Mesendoderm (in vitro differentiated cells): Measurements from ENCODE around the gene SPTB. TPM values are rescaled to one million over a fixed set of nuclear protein-coding genes. Genes with fewer than 3 reads are reported as not detected.
A peak's percentile ranks its signal among the peaks of the same experiment; 100 is the strongest.

ENCODE experiments used
- DNase-seq: peaks from one replicate; pipeline ENCODE4 v3.0.0; 2013
- H2AK5ac ChIP-seq: 2 replicates; pipeline ENCODE4 v1.6.1; 2013; ENCODE audit warnings: low read length, inconsistent platforms
- H2BK120ac ChIP-seq: 2 replicates; pipeline ENCODE4 v1.6.1; 2013; ENCODE audit warnings: low read depth, mild to moderate bottlenecking, low read length, moderate library complexity, mixed read lengths
- H2BK15ac ChIP-seq: replicated peaks from 2 replicates; pipeline ENCODE4 v1.6.1; 2013; ENCODE audit warnings: low read depth, mild to moderate bottlenecking, moderate library complexity
- H2BK5ac ChIP-seq: 2 replicates; pipeline ENCODE4 v1.6.1; 2013; ENCODE audit warnings: low read length, inconsistent platforms
- H3K18ac ChIP-seq: 2 replicates; pipeline ENCODE4 v1.6.1; 2013; ENCODE audit warnings: mild to moderate bottlenecking, low read length, mixed read lengths
- H3K23ac ChIP-seq: one replicate; pipeline ENCODE4 v1.6.1; 2013; ENCODE audit warnings: low read length
- H3K27ac ChIP-seq: 2 replicates; pipeline ENCODE4 v1.5.1; 2013; ENCODE audit warnings: low read depth, mild to moderate bottlenecking, inconsistent platforms, low read length, moderate library complexity
- H3K27me3 ChIP-seq: 2 replicates; pipeline ENCODE4 v1.6.1; 2013; ENCODE audit warnings: low read length, control low read depth, mild to moderate bottlenecking, inconsistent platforms; ENCODE audit not compliant: insufficient read depth, poor library complexity
- H3K36me3 ChIP-seq: 2 replicates; pipeline ENCODE4 v1.6.1; 2013; ENCODE audit warnings: low read length, inconsistent platforms; ENCODE audit not compliant: control insufficient read depth, insufficient read depth
- H3K4ac ChIP-seq: one replicate; pipeline ENCODE4 v1.6.1; 2013; ENCODE audit warnings: low read depth, mild to moderate bottlenecking, low read length, moderate library complexity
- H3K4me1 ChIP-seq: 2 replicates; pipeline ENCODE4 v1.6.1; 2013; ENCODE audit warnings: low read depth, low read length, inconsistent platforms; ENCODE audit not compliant: control insufficient read depth
- H3K4me2 ChIP-seq: 2 replicates; pipeline ENCODE4 v1.6.1; 2013; ENCODE audit warnings: low read length
- H3K4me3 ChIP-seq: 2 replicates; pipeline ENCODE4 v1.5.1; 2013; ENCODE audit warnings: mild to moderate bottlenecking, low read length
- H3K56ac ChIP-seq: one replicate; pipeline ENCODE4 v1.6.1; 2013; ENCODE audit warnings: low read length
- H3K79me1 ChIP-seq: 2 replicates; pipeline ENCODE4 v1.6.1; 2013; ENCODE audit warnings: low read length, inconsistent platforms
- H3K79me2 ChIP-seq: 2 replicates; pipeline ENCODE4 v1.6.1; 2013; ENCODE audit warnings: mild to moderate bottlenecking, low read length; ENCODE audit not compliant: control insufficient read depth, insufficient read depth
- H3K9ac ChIP-seq: 2 replicates; pipeline ENCODE4 v1.6.1; 2013; ENCODE audit warnings: low read length, inconsistent platforms
- H4K5ac ChIP-seq: one replicate; pipeline ENCODE4 v1.6.1; 2013; ENCODE audit warnings: low read length
- H4K8ac ChIP-seq: one replicate; pipeline ENCODE4 v1.6.1; 2013; ENCODE audit warnings: low read depth, mild to moderate bottlenecking, control low read depth, low read length, moderate library complexity
- WGBS: extraction: QIAGEN DNeasy Blood & Tissue Kit; methylation state at CpG from one replicate; pipeline ENCODE4 v1.1.7; 2013; ENCODE audit warnings: low lambda C conversion rate, missing lambda C conversion rate; ENCODE audit not compliant: insufficient coverage; ENCODE audit errors: extremely low coverage; 5-methylcytosine and 5-hydroxymethylcytosine counted together
- polyA plus RNA-seq, 2 experiments: library from polyadenylated mRNA; stranded (reverse); fragments of 200-250 nt; gene quantifications; one replicate each; pipeline ENCODE4 v1.2.3, GENCODE V29; 2013

Gene SPTB
- 0.21 TPM for polyA plus RNA-seq (2013, experiment 1 of 2)
- 0.22 TPM for polyA plus RNA-seq (2013, experiment 2 of 2)

- Histone ChIP-seq H3K4me1 (no peaks in the 10 kb centered on the region), H3K36me3 (no peaks in the 10 kb centered on the region), H4K8ac (no peak within 1 kb of the TSS), H3K18ac (no peak within 1 kb of the TSS), H3K4me2 (peak within 1 kb of the TSS; percentile 77), H3K79me2 (no peaks in the 10 kb centered on the region), H2BK120ac (no peak within 1 kb of the TSS), H2BK15ac (no peak within 1 kb of the TSS), H2AK5ac (no peak within 1 kb of the TSS), H3K4me3 (peak within 1 kb of the TSS; percentile 12), H3K79me1 (no peaks in the 10 kb centered on the region), H3K27ac (no peak within 1 kb of the TSS), H3K9ac (peak within 1 kb of the TSS; percentile 48), H4K5ac (no peak within 1 kb of the TSS), H3K56ac (peak within 1 kb of the TSS; percentile 64), H3K23ac (no peak within 1 kb of the TSS), H3K27me3 (peaks cover 6% of the 10 kb centered on the region), H3K4ac (no peak within 1 kb of the TSS), H2BK5ac (no peak within 1 kb of the TSS)
- WGBS, result no CpG with 5 or more reads among the region's 61 CpGs
- peak; percentile 53 for DNase-seq
Observed at GRCh38 chr14:64879635-64880220, at the start of gene SPTB. Gene SPTB (minus strand): TSS chr14:64879907. CDS start chr14:64823094, 56,813 bp downstream.

- no peak overlapping the region for H3K56ac ChIP-seq
- H3K4me3 ChIP-seq, result no peak overlapping the region
- H3K27ac ChIP-seq, result no peak overlapping the region
- H3K4ac ChIP-seq, result no peak overlapping the region
- H4K5ac ChIP-seq, result no peak overlapping the region
- no peaks in the 10 kb centered on the region for H3K79me2 ChIP-seq
- H2BK5ac ChIP-seq, result no peak overlapping the region
- no peak overlapping the region for H4K8ac ChIP-seq
- no peak overlapping the region for H3K9ac ChIP-seq
- peaks cover 2% of the 10 kb centered on the region for H3K36me3 ChIP-seq
- no peak overlapping the region for H2BK120ac ChIP-seq
- no peak overlapping the region for H3K23ac ChIP-seq
- H2AK5ac ChIP-seq, result no peak overlapping the region
- no peak overlapping the region for H2BK15ac ChIP-seq
- no peak overlapping the region for H3K4me2 ChIP-seq
- H3K79me1 ChIP-seq, result no peaks in the 10 kb centered on the region
- no peaks in the 10 kb centered on the region for H3K4me1 ChIP-seq
- WGBS, result no CpG with 5 or more reads among the region's 3 CpGs
- H3K18ac ChIP-seq, result no peak overlapping the region
- H3K27me3 ChIP-seq, result no peaks in the 10 kb centered on the region
- no peak for DNase-seq
Observed at GRCh38 chr14:64929014-64929359, 49.3 kb upstream of the SPTB start.

GRCh38 chr14:64928239-64929013 lies 48.7 kb upstream of the SPTB start:
- Histone ChIP-seq H3K36me3 (peaks cover 2% of the 10 kb centered on the region), H2BK120ac (no peak overlapping the region), H3K4me3 (no peak overlapping the region), H2BK15ac (no peak overlapping the region), H3K18ac (no peak overlapping the region), H3K4me1 (no peaks in the 10 kb centered on the region), H3K9ac (no peak overlapping the region), H4K8ac (no peak overlapping the region), H3K23ac (no peak overlapping the region), H3K56ac (no peak overlapping the region), H3K79me1 (no peaks in the 10 kb centered on the region), H4K5ac (no peak overlapping the region), H2BK5ac (no peak overlapping the region), H3K4me2 (no peak overlapping the region), H3K27me3 (no peaks in the 10 kb centered on the region), H3K4ac (no peak overlapping the region), H2AK5ac (no peak overlapping the region), H3K27ac (no peak overlapping the region), H3K79me2 (no peaks in the 10 kb centered on the region)
- no peak for DNase-seq
- WGBS, result 100% methylated on average over 1 of the region's 7 CpGs

GRCh38 chr14:64927031-64927430 lies 47.3 kb upstream of the SPTB start:
- Histone ChIP-seq H3K4me3 (no peak overlapping the region), H3K36me3 (peaks cover 2% of the 10 kb centered on the region), H3K4ac (no peak overlapping the region), H3K23ac (no peak overlapping the region), H3K56ac (no peak overlapping the region), H3K79me1 (no peaks in the 10 kb centered on the region), H3K79me2 (no peaks in the 10 kb centered on the region), H3K9ac (no peak overlapping the region), H3K18ac (no peak overlapping the region), H4K5ac (no peak overlapping the region), H3K4me2 (no peak overlapping the region), H2AK5ac (no peak overlapping the region), H3K27ac (no peak overlapping the region), H2BK15ac (no peak overlapping the region), H2BK120ac (no peak overlapping the region), H3K27me3 (no peaks in the 10 kb centered on the region), H4K8ac (no peak overlapping the region), H2BK5ac (no peak overlapping the region), H3K4me1 (no peaks in the 10 kb centered on the region)
- no peak for DNase-seq
- no CpG with 5 or more reads among the region's 3 CpGs for WGBS

- Histone ChIP-seq H3K4me1 (no peaks in the 10 kb centered on the region), H2BK15ac (no peak overlapping the region), H3K79me2 (no peaks in the 10 kb centered on the region), H2AK5ac (no peak overlapping the region), H3K4me3 (no peak overlapping the region), H3K27ac (no peak overlapping the region), H2BK120ac (no peak overlapping the region), H3K23ac (no peak overlapping the region), H3K18ac (no peak overlapping the region), H3K4ac (no peak overlapping the region), H3K9ac (no peak overlapping the region), H2BK5ac (no peak overlapping the region), H3K27me3 (no peaks in the 10 kb centered on the region), H4K8ac (no peak overlapping the region), H3K79me1 (peaks cover 1% of the 10 kb centered on the region), H4K5ac (no peak overlapping the region), H3K36me3 (peaks cover 2% of the 10 kb centered on the region), H3K4me2 (no peak overlapping the region), H3K56ac (no peak overlapping the region)
- no CpG with 5 or more reads among the region's 4 CpGs for WGBS
- no peak for DNase-seq
Observed at GRCh38 chr14:64926398-64926995, 46.8 kb upstream of the SPTB start.
